Vagina (tissue), 2 donors: ENCODE data around the gene SLMAP.

Source experiments
- CTCF ChIP-seq, 3 experiments: fragments of 450-650 bp in 2 of 3; fragments of 200-600 bp in 1 of 3; sonication (generic) in 1 of 3; IDR thresholded peaks; one replicate each; pipeline ENCODE4 v1.5.1; 2017 to 2019; ENCODE audit warnings: antibody characterized with exemption in 3 of 3, mild to moderate bottlenecking in 2 of 3, moderate library complexity in 2 of 3
- POLR2A ChIP-seq, 2 donors: fragments of 450-650 bp; IDR thresholded peaks; one replicate each; pipeline ENCODE4 v1.6.1; 2017; ENCODE audit warnings: antibody characterized with exemption in 2 of 2, mild to moderate bottlenecking in 2 of 2, moderate library complexity in 2 of 2
- POLR2AphosphoS5 ChIP-seq, 2 donors: sonication (generic); formaldehyde crosslinking; IDR thresholded peaks; one replicate each; pipeline ENCODE4 v1.9.0; 2017; ENCODE audit warnings: antibody characterized with exemption in 2 of 2, mild to moderate bottlenecking in 2 of 2, low read depth in 1 of 2; ENCODE audit not compliant: insufficient read depth in 1 of 2

- TF ChIP-seq CTCF (IDR thresholded peaks at IDR 0.05) (no peak), POLR2AphosphoS5 (IDR thresholded peaks at IDR 0.05; ENCODE audit: insufficient read depth in 1 of 2, low read depth in 1 of 2) (no peak), POLR2A (IDR thresholded peaks at IDR 0.05) (no peak)
These were observed 144.7 kb downstream of the SLMAP start for GRCh38 chr3:57900786-57901185.
